C4-2B (cell line): ENCODE data around the gene CYP39A1.

ENCODE experiments used
- CTCF ChIP-seq: fragments of 450-650 bp; conservative IDR thresholded peaks from 2 replicates; pipeline ENCODE4 v1.5.1; 2017; ENCODE audit warnings: mild to moderate bottlenecking
- ZFX ChIP-seq: fragments of 450-650 bp; IDR thresholded peaks from 2 replicates; pipeline ENCODE4 v1.6.1; 2017

- TF ChIP-seq CTCF (no peak), ZFX (no peak)
These were observed 68.0 kb downstream of the CYP39A1 start for GRCh38 chr6:46584586-46584985.
